HepG2 (cell line): Measurements from ENCODE around the gene PIM1. TPM values are rescaled to one million over a fixed set of nuclear protein-coding genes. Genes with fewer than 3 reads are reported as not detected.

Source experiments
- ATAC-seq: fragments of 200-7000 bp; cut with Tn5 transposase; 3 replicates; pipeline ENCODE4 v1.9.1; 2020; ENCODE audit warnings: mild to moderate bottlenecking, moderate library complexity
- BruUV-seq: library from RNA; stranded (reverse); fragments of 400-500 nt; replicated peaks from 2 replicates; lab custom pipeline; 2021; lab: Mats Ljungman, UMichigan
- CTCF ChIA-PET: fragments of 300-600 bp; formaldehyde crosslinking; extraction: SDS; loops from one replicate; lab custom pipeline; 2021; ENCODE audit warnings: low total read pairs, inconsistent platforms, low intra/inter-chr PET ratio; lab: Yijun Ruan, JAX
- POLR2A ChIA-PET: fragments of 350-600 bp; sonication (Branson Sonifier 250); formaldehyde crosslinking; loops from one replicate; lab custom pipeline; 2020; ENCODE audit warnings: antibody characterized with exemption, inconsistent platforms; lab: Yijun Ruan, JAX
- DNase-seq: peaks from one replicate; pipeline ENCODE4 v3.0.0-alpha.2; 2015; ENCODE audit warnings: low spot score
- FAIRE-seq: peaks from 3 replicates; lab custom pipeline; 2011; peaks lifted over from hg19 to GRCh38; lab: Jason Lieb, UNC
- H2AFZ ChIP-seq: one replicate; pipeline ENCODE4 v1.6.1; 2011; ENCODE audit warnings: low read length, inconsistent platforms
- H3K27ac ChIP-seq: fragments of 300-600 bp; 3 replicates; pipeline ENCODE4 v1.8.0; 2011; ENCODE audit warnings: mixed run types, mild to moderate bottlenecking, mixed read lengths, low read length, inconsistent platforms; ENCODE audit not compliant: insufficient read depth; ENCODE audit errors: extremely low read length
- H3K27me3 ChIP-seq, 2 experiments: fragments of 200-600 bp in 1 of 2; 2 replicates in 1 of 2; 3 replicates in 1 of 2; pipeline versions ENCODE4 v1.6.0 to v1.8.0; 2011; ENCODE audit warnings: low read length in 2 of 2, mild to moderate bottlenecking in 2 of 2, moderate library complexity in 2 of 2, inconsistent platforms in 1 of 2; ENCODE audit not compliant: insufficient read depth in 2 of 2, control insufficient read depth in 1 of 2
- H3K36me3 ChIP-seq, 2 experiments: fragments of 200-600 bp in 1 of 2; replicated peaks in 1 of 2; 2 replicates in 1 of 2; 3 replicates in 1 of 2; pipeline versions ENCODE4 v1.5.1 to v1.8.0; 2011; ENCODE audit warnings: low read length in 2 of 2, inconsistent platforms in 1 of 2; ENCODE audit not compliant: insufficient read depth in 2 of 2, control insufficient read depth in 1 of 2
- H3K4me1 ChIP-seq: 2 replicates; pipeline ENCODE4 v1.5.1; 2012; ENCODE audit warnings: low read length, inconsistent platforms; ENCODE audit not compliant: insufficient read depth
- H3K4me2 ChIP-seq: 2 replicates; pipeline ENCODE4 v1.6.0; 2011; ENCODE audit warnings: low read depth, low read length, inconsistent platforms
- H3K4me3 ChIP-seq, 3 experiments: fragments of 200-600 bp in 1 of 3; sonication (generic), shearing (Covaris generic) in 1 of 3; replicated peaks in 1 of 3; 2 replicates each; pipeline ENCODE4 v1.5.1; 2011 to 2016; ENCODE audit warnings: low read length in 3 of 3, inconsistent platforms in 2 of 3, low read depth in 2 of 3, mild to moderate bottlenecking in 2 of 3, control low read depth in 1 of 3, mixed read lengths in 1 of 3; ENCODE audit not compliant: insufficient read depth in 1 of 3
- H3K79me2 ChIP-seq: one replicate; pipeline ENCODE4 v1.6.1; 2011; ENCODE audit warnings: low read length, inconsistent platforms; ENCODE audit not compliant: insufficient read depth
- H3K9ac ChIP-seq: 2 replicates; pipeline ENCODE4 v1.6.0; 2011; ENCODE audit warnings: mild to moderate bottlenecking, low read depth, low read length, inconsistent platforms; ENCODE audit not compliant: insufficient read depth
- H3K9me3 ChIP-seq: 2 replicates; pipeline ENCODE4 v1.5.1; 2012; ENCODE audit warnings: mild to moderate bottlenecking, low read length
- H4K20me1 ChIP-seq: 2 replicates; pipeline ENCODE4 v1.6.0; 2011; ENCODE audit warnings: inconsistent platforms, mild to moderate bottlenecking, low read length, moderate library complexity; ENCODE audit not compliant: insufficient read depth
- ATF7-NPFF ChIP-seq: sonication (generic); formaldehyde crosslinking; IDR thresholded peaks from 2 replicates; pipeline ENCODE4 v1.8.1; 2023; ENCODE audit warnings: mild to moderate bottlenecking, low read depth, missing genetic modification reagents, moderate library complexity
- ISX ChIP-seq: sonication (generic); formaldehyde crosslinking; conservative IDR thresholded peaks from 2 replicates; pipeline ENCODE4 v1.5.0; 2020; ENCODE audit warnings: missing genetic modification reagents
- PAF1 ChIP-seq: IDR thresholded peaks from 2 replicates; pipeline ENCODE4 v1.6.1; 2016; ENCODE audit warnings: missing genetic modification reagents, missing compliant biosample characterization
- RBFOX2 ChIP-seq: fragments of 200-400 bp; formaldehyde crosslinking; IDR thresholded peaks from 2 replicates; pipeline ENCODE4 v1.6.1; 2017; ENCODE audit warnings: low read depth, mild to moderate bottlenecking, low read length
- REXO4 ChIP-seq: sonication (generic); formaldehyde crosslinking; IDR thresholded peaks from 2 replicates; pipeline ENCODE4 v1.8.0; 2022; ENCODE audit warnings: missing genetic modification reagents, mild to moderate bottlenecking, borderline replicate concordance
- SALL1 ChIP-seq: sonication (generic); formaldehyde crosslinking; IDR thresholded peaks from 2 replicates; pipeline ENCODE4 v1.8.0; 2022; ENCODE audit warnings: mild to moderate bottlenecking, missing genetic modification reagents
- SALL2 ChIP-seq: sonication (generic); formaldehyde crosslinking; IDR thresholded peaks from 2 replicates; pipeline ENCODE4 v1.8.1; 2023; ENCODE audit warnings: mild to moderate bottlenecking, missing genetic modification reagents, inconsistent platforms
- ZNF720 ChIP-seq: sonication (generic); formaldehyde crosslinking; IDR thresholded peaks from 2 replicates; pipeline ENCODE4 v1.4.0; 2020; ENCODE audit warnings: missing genetic modification reagents
- ZNF792 ChIP-seq: IDR thresholded peaks from 2 replicates; pipeline ENCODE4 v1.6.1; 2016
- WGBS: methylation state at CpG from one replicate; pipeline ENCODE4 v1.1.6; 2017; ENCODE audit warnings: low lambda C conversion rate; 5-methylcytosine and 5-hydroxymethylcytosine counted together
- in situ Hi-C: cut with HindIII; loops from 2 replicates; pipeline ENCODE4 v1.10.0; 2017; ENCODE audit warnings: low pct_unique_long_range_greater_than_20kb; ENCODE audit not compliant: extremely low pct_ligation_motif_present
- intact Hi-C: fragments of 100-400 bp; cut with micrococcal nuclease; formaldehyde crosslinking; loops from one replicate; pipeline ENCODE4 v1.10.0; 2022; ENCODE audit not compliant: unreplicated experiment
- polyA plus RNA-seq, 8 experiments: library from polyadenylated mRNA; depleted of rRNA in 3 of 8; stranded (reverse) in 7 of 8; unstranded in 1 of 8; fragments of >200 nt; fragmentation: Illumina TruSeq in 4 of 8; extraction: Trizol in 4 of 8; gene quantifications; 2 replicates each; pipeline versions ENCODE4 v1.2.1 to v1.2.3, GENCODE V29; 2011 to 2016; ENCODE audit warnings: low read depth in 4 of 8, missing spikeins in 1 of 8, mixed read lengths in 1 of 8; ENCODE audit not compliant: insufficient read depth in 1 of 8
- total RNA-seq, 5 experiments: library from RNA; depleted of rRNA; stranded (reverse); fragments of >200 nt; fragmentation: Illumina TruSeq; extraction: Trizol; gene quantifications; 2 replicates each; pipeline ENCODE4 v1.2.3, GENCODE V29; 2016; ENCODE audit warnings: low read depth in 1 of 5

PIM1 gene
- total and polyA plus RNA-seq, 2 of the 13 experiments (the other 11 are each of a cell fraction or from before 2014, with no cell fraction given): 29.4 to 117 TPM

- H3K27ac ChIP-seq: no peak overlapping the region
- WGBS: 100% methylated on average over 3 of the region's 3 CpGs
- ATAC-seq (no peak), DNase-seq (no peak), FAIRE-seq (no peak)
- H2AFZ ChIP-seq: no peak overlapping the region
- no TSS peak for BruUV-seq
- H3K4me2 ChIP-seq: peak overlapping the region; percentile 99
- H3K79me2 ChIP-seq: peaks cover 40% of the 10 kb centered on the region
- H4K20me1 ChIP-seq: peaks cover 53% of the 10 kb centered on the region
- intact Hi-C loops: no loop called here
- H3K36me3 ChIP-seq: peaks cover 21 to 42% of the 10 kb centered on the region in 2 experiments
- ChIA-PET POLR2A (interaction anchor here (5.9 to 10.3 kb wide), 6 partner anchors 37 to 123 kb away, joined by 73 to 234 read pairs (median 117); no protein-coding TSS in a partner anchor), CTCF (interaction anchor here (2.2 kb wide), 1 partner anchor 155 kb away, joined by 5 read pairs; no protein-coding TSS in a partner anchor)
- in situ Hi-C loops: loop anchor here (5.0 to 10.0 kb wide), 3 partner anchors 42 to 149 kb away; no protein-coding TSS in a partner anchor
- no peaks in the 10 kb centered on the region for H3K9me3 ChIP-seq
- peak overlapping the region in 2 of 3 experiments; percentile 98 to 100; a peak in 4 of 6 replicates for H3K4me3 ChIP-seq
- peaks cover 26% of the 10 kb centered on the region for H3K4me1 ChIP-seq
- TF ChIP-seq RBFOX2 (peak; percentile 37), SALL2 (no peak), SALL1 (CRISPR knock-in tag) (0 out of 2 replicates have a peak, but pooled peaks have one; percentile 8), REXO4 (no peak), ISX (CRISPR knock-in tag) (no peak), PAF1 (CRISPR knock-in tag) (0 out of 2 replicates have a peak, but pooled peaks have one; percentile 38), ZNF792 (CRISPR knock-in tag) (no peak), ATF7-NPFF (CRISPR knock-in tag) (no peak), ZNF720 (CRISPR knock-in tag) (no peak)
- H3K9ac ChIP-seq: peak overlapping the region; percentile 98; the same call in 1 of the 2 replicates
- H3K27me3 ChIP-seq: no peaks in the 10 kb centered on the region; a peak in 1 of 5 replicates
These were observed 4.2 kb downstream of the PIM1 start for GRCh38 chr6:37174196-37174514.
